ENCODE measurements around the gene CCNL1.
"Not testable (repeated sequence)": the region's sequence is repeated elsewhere in the genome, so short reads cannot be mapped to it uniquely, and the experiment has no call there.

The CCNL1 gene

GRCh38 chr3:157159762-157160657 lies at the start of gene CCNL1:
TSS of gene CCNL1 (minus strand) at chr3:157160147. CDS start at chr3:157160094, 53 bp downstream.
- peak; percentile 97 for DNase-seq

DNA sequence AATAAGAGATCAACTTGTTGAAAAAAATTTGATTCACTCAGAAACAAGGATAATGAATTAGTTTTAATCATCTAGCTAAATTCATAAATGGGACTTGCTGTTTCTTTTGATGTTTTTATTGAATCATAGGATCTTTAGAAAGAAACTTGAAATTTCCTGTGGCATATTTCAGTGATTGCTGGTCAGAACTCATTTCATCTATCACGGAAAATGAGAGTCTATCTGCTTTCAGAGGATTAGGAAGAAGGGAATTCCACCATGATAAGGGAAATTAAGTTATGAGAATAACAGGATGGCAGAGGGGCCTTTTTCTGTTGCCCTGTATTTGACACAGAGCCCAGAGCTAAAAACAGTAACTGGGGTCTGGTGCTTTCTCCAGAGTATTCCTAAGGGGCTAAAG lies 44.9 kb upstream of the CCNL1 start:
- DNase-seq = no peak

DNA sequence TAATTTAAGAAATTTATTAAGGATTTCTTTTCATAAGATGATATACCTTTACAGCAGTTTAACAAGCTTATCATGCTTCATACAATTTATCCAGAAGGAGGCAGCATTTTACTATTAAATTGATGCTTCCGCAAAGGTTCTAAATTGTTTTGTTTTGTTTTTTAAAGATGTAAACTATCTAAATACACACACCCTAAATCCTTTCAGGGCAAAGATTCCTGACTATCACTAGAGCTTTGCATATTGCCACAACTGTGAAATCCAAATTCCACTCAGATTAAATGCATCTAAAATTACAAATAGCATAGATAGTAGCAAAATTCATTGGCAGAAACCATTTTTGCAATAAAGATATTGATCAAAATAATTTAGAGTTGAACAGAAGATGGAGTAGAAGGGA lies 44.5 kb upstream of the CCNL1 start:
- DNase-seq = no peak

DNA sequence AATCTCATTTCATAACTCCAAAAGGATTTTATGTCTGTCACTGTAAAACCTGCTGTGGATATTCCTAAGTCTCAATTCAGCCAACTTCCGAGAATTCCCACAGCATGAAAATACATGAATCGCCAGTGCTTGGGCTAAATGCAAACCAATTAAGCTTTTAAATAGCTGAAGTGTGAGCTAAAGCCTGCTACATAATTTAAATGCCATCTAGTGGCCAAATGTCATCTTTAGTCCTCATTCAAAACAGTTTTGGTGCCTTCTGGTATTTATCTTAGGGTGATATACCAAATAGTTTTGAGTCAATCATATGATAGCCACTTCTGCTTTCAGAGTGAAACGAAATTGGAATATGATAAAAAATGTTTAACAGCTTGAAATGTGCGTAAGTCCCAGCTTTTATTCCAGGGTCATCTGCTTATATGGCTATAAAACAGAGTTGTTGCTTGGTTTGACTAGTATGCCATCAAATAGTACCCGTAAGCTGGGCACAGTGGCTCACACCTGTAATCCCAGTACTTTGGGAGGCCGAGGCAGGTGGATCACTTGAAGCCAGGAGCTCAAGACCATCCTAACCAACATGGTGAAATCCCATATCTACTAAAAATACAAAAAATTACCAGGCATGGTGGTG lies 41.8 kb upstream of the CCNL1 start:
- no peak for DNase-seq

DNA sequence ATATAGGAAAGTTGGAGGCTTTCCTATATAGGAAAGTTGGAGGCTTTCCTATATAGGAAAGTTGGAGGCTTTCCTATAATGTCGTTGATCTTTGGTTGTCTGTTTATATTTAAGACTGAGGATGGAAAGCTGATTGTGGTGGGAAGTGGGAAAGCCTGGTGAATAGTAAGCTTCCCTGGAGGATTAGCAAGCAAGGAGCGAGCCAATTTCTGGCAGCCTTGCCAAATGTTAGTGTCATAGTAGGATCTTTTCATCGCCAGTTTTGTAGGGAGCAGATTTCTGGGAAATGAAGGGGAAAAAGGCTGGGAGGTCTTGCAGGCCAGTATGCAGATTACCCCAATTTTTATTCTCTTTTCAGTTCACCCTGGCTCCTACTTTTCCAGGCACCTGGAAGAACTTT lies 39.9 kb upstream of the CCNL1 start:
- no peak for DNase-seq

- DNase-seq = no peak
These were observed 36.0 kb upstream of the CCNL1 start for GRCh38 chr3:157195965-157196364.

GRCh38 chr3:157191149-157191548 lies 31.2 kb upstream of the CCNL1 start:
- not testable (repeated sequence) for DNase-seq

DNA sequence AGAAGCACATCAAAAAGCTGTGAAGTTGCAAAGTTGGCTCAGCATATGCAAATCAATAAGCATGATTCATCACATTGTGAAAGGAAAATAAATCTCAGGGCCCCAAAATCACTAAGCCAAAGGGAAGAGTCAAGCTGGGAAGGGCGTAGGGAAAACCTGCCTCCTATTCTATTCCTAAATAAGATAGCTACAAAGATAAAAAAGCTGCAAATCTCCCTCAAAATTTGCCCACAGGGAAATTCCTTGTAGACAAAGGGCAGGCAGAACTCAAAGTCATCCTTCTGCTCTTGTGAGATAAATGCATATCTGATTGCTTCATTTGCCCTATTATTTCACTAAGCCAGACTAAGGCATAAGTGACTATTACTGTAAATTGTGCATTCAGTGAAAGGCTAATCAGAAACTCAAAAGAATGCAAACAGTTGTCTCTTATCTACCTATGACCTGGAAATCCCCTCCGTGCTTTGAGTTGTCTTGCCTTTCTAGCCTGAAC lies 30.5 kb upstream of the CCNL1 start:
- DNase-seq = no peak

GRCh38 chr3:157188391-157188790 lies 28.4 kb upstream of the CCNL1 start:
- no peak for DNase-seq

DNA sequence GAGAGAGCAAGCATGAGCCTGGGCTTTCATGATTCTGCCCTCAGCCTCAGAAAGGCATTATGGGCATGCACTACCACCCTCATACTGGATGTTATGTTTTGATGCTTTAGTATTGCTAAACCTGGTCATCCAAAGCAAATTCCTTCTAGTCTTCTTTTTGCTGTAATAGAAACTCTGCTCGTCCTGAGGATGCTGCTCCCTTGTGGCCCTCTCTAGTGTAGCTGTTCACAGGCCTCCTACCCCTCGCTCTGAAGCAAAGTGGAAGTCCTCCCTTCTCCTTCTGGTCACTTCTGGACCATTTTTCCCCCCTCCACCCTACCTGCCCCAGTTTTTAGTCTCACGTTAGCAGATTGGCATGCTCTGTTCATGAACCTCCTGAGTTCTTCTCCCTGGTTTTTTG lies 22.9 kb upstream of the CCNL1 start:
- no peak for DNase-seq

DNA sequence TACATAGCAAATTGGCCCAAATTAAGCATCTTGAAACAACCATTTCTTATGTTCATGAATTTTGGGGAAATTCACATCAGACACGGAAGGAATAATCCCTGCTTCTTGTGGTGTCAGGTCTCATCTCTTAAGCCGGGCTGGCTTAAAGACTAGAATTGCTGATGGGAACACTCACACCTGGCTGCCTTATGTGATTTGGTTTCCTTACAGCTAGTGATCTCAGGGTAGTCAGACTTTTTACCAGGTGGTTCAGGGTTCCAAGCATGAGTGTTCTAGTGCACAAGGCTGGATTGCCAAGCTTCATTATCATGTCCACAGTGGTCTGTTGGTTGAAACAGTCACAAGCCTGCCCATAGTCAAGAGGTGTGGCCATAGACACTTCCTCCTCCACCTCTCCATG lies 20.3 kb upstream of the CCNL1 start:
- DNase-seq = no peak

DNA sequence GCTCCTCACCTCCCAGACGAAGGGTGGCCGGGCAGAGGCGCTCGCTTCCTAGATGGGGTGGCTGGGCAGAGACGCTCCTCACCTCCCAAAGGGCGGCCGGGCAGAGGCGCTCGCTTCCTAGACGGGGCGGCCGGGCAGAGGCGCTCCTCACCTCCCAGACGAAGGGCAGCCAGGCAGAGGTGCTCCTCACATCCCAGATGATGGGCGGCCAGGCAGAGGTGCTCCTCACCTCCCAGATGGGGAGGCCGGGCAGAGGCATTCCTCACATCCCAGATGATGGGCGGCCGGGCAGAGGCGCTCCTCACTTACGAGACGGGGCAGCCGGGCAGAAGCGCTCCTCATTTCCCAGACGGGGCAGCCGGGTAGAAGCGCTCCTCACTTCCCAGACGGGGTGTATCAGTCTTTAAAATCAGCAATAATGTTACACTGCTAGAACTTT lies 19.4 kb upstream of the CCNL1 start:
- DNase-seq = no peak

DNA sequence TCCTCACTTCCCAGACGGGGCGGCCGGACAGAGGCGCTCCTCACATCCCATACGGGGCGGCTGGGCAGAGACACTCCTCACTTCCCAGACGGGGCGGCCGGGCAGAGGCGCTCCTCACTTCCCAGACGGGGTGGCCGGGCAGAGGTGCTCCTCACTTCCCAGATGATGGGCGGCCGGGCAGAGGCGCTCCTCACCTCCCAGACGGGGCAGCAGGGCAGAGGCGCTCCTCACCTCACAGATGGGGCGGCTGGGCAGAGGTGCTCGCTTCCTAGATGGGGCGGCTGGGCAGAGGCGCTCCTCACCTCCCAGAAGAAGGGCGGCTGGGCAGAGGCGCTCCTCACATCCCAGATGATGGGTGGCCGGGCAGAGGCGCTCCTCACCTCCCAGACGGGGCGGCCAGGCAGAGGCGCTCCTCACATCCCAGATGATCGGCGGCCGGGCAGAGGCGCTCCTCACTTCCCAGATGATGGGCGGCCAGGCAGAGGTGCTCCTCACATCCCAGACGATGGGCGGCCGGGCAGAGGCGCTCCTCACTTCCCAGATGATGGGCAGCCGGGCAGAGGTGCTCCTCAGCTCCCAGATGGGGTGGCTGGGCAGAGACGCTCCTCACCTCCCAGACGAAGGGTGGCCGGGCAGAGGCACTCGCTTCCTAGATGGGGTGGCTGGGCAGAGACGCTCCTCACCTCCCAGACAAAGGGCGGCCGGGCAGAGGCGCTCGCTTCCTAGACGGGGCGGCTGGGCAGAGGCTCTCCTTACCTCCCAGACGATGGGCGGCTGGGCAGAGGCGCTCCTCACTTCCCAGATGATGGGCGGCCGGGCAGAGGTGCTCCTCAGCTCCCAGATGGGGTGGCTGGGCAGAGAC lies 18.8 kb upstream of the CCNL1 start:
- not testable (repeated sequence) for DNase-seq

- not testable (repeated sequence) for DNase-seq
These were observed 18.0 kb upstream of the CCNL1 start for GRCh38 chr3:157177801-157178453.

DNA sequence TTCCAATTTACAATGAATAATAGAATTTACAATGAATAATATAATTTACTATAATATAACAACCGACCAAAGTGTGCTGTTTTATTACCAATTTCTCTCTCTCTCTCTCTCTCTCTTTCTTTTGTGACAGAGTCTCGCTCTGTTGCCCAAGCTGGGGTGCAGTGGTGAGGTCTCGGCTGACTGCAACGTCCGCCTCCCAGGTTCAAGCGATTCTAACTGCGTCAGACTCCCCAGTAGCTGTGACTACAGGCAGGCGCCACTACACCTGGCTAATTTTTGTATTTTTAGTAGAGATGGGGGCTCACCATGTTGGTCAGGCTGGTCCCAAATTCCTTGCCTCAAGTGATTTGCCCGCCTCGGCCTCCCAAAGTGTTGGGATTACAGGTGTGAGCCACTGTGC lies 17.0 kb upstream of the CCNL1 start:
- DNase-seq = no peak

GRCh38 chr3:157175691-157176507 lies 16.0 kb upstream of the CCNL1 start:
- DNase-seq = peak; percentile 22

GRCh38 chr3:157174649-157175498 lies 14.9 kb upstream of the CCNL1 start:
- peak; percentile 98 for DNase-seq

DNA sequence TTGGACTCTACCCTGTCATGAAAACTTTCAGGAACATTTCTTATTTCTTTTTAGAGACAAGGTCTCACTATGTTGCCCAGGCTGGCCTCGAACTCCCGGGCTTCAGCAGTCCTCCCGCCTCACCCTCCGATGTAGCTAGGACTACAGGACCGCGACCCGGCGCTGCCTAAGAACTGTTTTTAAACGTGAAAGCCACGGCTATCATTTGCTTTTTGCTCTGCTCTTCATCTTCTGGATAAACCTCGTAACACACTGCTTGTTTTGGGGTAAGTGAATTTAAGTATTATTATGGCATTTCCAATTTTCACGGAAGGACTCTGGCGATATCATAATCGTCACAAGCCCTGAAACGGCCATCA lies 14.3 kb upstream of the CCNL1 start:
- peak; percentile 26 for DNase-seq

GRCh38 chr3:157173343-157173742 lies 13.4 kb upstream of the CCNL1 start:
- DNase-seq = not testable (repeated sequence)

GRCh38 chr3:157172746-157173145 lies 12.8 kb upstream of the CCNL1 start:
- DNase-seq = no peak

- DNase-seq = no peak
These were observed 10.9 kb upstream of the CCNL1 start for GRCh38 chr3:157170861-157171260.

Measured in stimulated activated CD4-positive, alpha-beta T cell treated with anti-CD3 and anti-CD28 coated beads, Interleukin-4, amount 100 ng/mL, for 1 hour (primary cell).